ENCODE data around the gene LRRC14B.
"Not testable (repeated sequence)": the region's sequence is repeated elsewhere in the genome, so short reads cannot be mapped to it uniquely, and the experiment has no call there.

LRRC14B gene

GRCh38 chr5:207599-207998 lies 16.3 kb downstream of the LRRC14B start:
- DNase-seq (ENCODE audit: low spot score), result no peak

GRCh38 chr5:208449-209114 lies 17.3 kb downstream of the LRRC14B start:
- no peak for DNase-seq (ENCODE audit: low spot score)

GRCh38 chr5:213803-214395 lies 22.6 kb downstream of the LRRC14B start:
- no peak for DNase-seq (ENCODE audit: low spot score)

- DNase-seq (ENCODE audit: low spot score), result not testable (repeated sequence)
These were observed 24.0 kb downstream of the LRRC14B start for GRCh38 chr5:215256-215655.

- DNase-seq (ENCODE audit: low spot score), result not testable (repeated sequence)
These were observed 24.8 kb downstream of the LRRC14B start for GRCh38 chr5:216076-216475.

- peak; percentile 95 for DNase-seq (ENCODE audit: low spot score)
These were observed 26.5 kb downstream of the LRRC14B start, which contains the start of the genes CCDC127 and SDHA for GRCh38 chr5:217494-218456. TSS of gene CCDC127 (minus strand) at chr5:218153. CDS start at chr5:216849, 1,304 bp downstream. TSS of gene SDHA (plus strand) at chr5:218320. CDS start at chr5:218356, 36 bp downstream.

GRCh38 chr5:218457-219291 lies 27.4 kb downstream of the LRRC14B start:
- no peak for DNase-seq (ENCODE audit: low spot score)

GRCh38 chr5:219460-219863 lies 28.2 kb downstream of the LRRC14B start:
- no peak for DNase-seq (ENCODE audit: low spot score)

- DNase-seq (ENCODE audit: low spot score), result no peak
These were observed 28.7 kb downstream of the LRRC14B start for GRCh38 chr5:219991-220390.

GRCh38 chr5:222951-223715 lies 31.8 kb downstream of the LRRC14B start:
- DNase-seq (ENCODE audit: low spot score), result not testable (repeated sequence)

GRCh38 chr5:223791-224190 lies 32.5 kb downstream of the LRRC14B start:
- no peak for DNase-seq (ENCODE audit: low spot score)

- DNase-seq (ENCODE audit: low spot score), result no peak
These were observed 34.0 kb downstream of the LRRC14B start for GRCh38 chr5:225334-225733.

- DNase-seq (ENCODE audit: low spot score), result not testable (repeated sequence)
These were observed 36.1 kb downstream of the LRRC14B start for GRCh38 chr5:227375-227774.

GRCh38 chr5:228886-229285 lies 37.6 kb downstream of the LRRC14B start:
- DNase-seq (ENCODE audit: low spot score), result no peak

GRCh38 chr5:230711-231110 lies 39.4 kb downstream of the LRRC14B start:
- DNase-seq (ENCODE audit: low spot score), result no peak

- no peak for DNase-seq (ENCODE audit: low spot score)
These were observed 40.4 kb downstream of the LRRC14B start for GRCh38 chr5:231661-232060.

GRCh38 chr5:233426-233825 lies 42.1 kb downstream of the LRRC14B start:
- not testable (repeated sequence) for DNase-seq (ENCODE audit: low spot score)

GRCh38 chr5:234450-234849 lies 43.2 kb downstream of the LRRC14B start:
- DNase-seq (ENCODE audit: low spot score), result no peak

GRCh38 chr5:235527-235926 lies 44.2 kb downstream of the LRRC14B start:
- not testable (repeated sequence) for DNase-seq (ENCODE audit: low spot score)

- not testable (repeated sequence) for DNase-seq (ENCODE audit: low spot score)
These were observed 46.6 kb downstream of the LRRC14B start for GRCh38 chr5:237931-238330.

GRCh38 chr5:240550-240949 lies 49.3 kb downstream of the LRRC14B start:
- not testable (repeated sequence) for DNase-seq (ENCODE audit: low spot score)
